Measurements from ENCODE around the gene ZFP92.

Gene ZFP92

DNA sequence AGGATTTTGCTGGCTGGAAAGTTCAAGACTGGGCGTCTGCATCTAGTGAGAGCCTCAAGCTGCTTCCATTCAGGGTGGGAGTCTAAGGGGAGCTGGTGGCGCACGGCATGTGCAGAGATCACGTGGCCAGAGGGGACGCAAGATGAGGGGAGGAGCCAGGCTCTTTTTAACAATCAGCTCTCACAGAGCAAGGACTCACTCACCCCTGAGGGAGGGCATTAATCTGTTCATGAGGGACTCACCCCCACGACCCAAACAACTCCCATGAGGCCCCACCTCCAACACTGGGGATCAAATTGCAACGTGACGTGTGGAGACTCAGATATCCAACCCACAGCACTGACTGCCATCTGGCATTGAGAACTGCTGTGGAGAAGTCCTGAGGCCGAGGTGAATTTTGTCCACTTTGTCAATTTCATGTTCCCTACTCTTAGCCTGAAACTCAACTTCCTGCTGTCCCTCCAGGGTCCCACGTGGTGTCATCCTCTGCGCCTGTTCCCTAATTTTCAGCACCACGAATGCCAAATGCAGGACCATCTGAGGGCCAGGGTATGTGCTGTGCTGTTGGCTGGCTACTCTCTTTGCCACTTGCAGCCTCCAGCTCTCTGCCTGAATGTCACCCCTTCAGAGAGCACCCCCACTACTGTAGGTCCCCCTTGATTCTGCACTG is 5.6 kb downstream of the ZFP92 start:
- FAIRE-seq (no peak), DNase-seq (ENCODE audit: insufficient read length, low spot score) (no peak)
- no peak for TF ChIP-seq CTCF (IDR thresholded peaks at IDR 0.05; ENCODE audit: insufficient read depth, missing control alignments)

GRCh38 chrX:153417637-153418036 is 6.4 kb downstream of the ZFP92 start:
- FAIRE-seq = no peak
- no peak for TF ChIP-seq CTCF (IDR thresholded peaks at IDR 0.05; ENCODE audit: insufficient read depth, missing control alignments)
- no peak for DNase-seq (ENCODE audit: insufficient read length, low spot score)

- no peak for TF ChIP-seq CTCF (IDR thresholded peaks at IDR 0.05; ENCODE audit: insufficient read depth, missing control alignments)
- FAIRE-seq = no peak
- DNase-seq (ENCODE audit: insufficient read length, low spot score) = no peak
These were observed 9.8 kb downstream of the ZFP92 start for GRCh38 chrX:153420851-153421599.

DNA sequence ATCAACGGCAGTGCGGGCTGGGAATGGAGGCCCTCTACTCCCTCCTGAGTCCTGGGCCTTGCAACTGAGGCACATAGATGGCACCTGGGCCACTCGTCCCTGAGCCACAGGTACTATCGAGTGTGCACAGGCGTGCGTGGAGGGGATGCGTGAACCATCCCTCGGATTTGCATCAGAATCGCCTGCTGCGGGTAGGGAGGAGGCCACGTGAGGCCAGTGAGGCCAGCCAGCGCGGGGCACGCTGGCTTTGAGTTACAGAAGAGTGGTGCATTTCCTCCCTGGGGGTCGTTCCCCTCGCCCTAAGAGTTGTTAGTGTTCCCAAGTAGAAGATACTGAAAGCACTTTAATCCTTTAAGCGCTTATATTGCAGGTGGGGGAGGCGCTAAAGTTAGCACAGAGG is 10.6 kb downstream of the ZFP92 start:
- TF ChIP-seq CTCF (IDR thresholded peaks at IDR 0.05; ENCODE audit: insufficient read depth, missing control alignments) = no peak
- DNase-seq (ENCODE audit: insufficient read length, low spot score) (no peak), FAIRE-seq (no peak)

GRCh38 chrX:153423652-153424051 is 12.4 kb downstream of the ZFP92 start:
- no peak for DNase-seq (ENCODE audit: insufficient read length, low spot score)
- TF ChIP-seq CTCF (IDR thresholded peaks at IDR 0.05; ENCODE audit: insufficient read depth, missing control alignments) = no peak
- FAIRE-seq = no peak

DNA sequence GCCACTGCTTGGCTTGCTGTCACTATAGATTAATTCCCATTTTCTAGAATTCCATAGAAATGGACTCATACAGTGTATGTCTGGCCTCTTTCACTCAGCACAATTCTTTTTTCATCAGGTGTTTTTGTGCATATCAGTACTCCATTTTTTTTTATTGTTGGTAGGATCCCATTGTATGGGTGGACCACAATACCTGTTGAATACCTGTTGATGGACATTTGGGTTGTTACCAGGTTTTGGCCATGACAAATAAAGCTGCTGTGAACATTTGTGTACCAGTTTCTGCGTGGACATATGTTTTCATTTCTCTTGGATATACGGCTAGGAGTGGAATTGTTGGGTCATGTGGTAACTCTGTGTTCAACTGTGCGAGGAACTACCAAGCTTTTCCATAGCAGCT is 14.9 kb downstream of the ZFP92 start:
- FAIRE-seq (no peak), DNase-seq (ENCODE audit: insufficient read length, low spot score) (no peak)
- no peak for TF ChIP-seq CTCF (IDR thresholded peaks at IDR 0.05; ENCODE audit: insufficient read depth, missing control alignments)

- no peak for TF ChIP-seq CTCF (IDR thresholded peaks at IDR 0.05; ENCODE audit: insufficient read depth, missing control alignments)
- FAIRE-seq (no peak), DNase-seq (ENCODE audit: insufficient read length, low spot score) (no peak)
These were observed 19.5 kb downstream of the ZFP92 start for GRCh38 chrX:153430796-153431195.
